ENCODE measurements around the gene CEND1. TPM values are rescaled to one million over a fixed set of nuclear protein-coding genes. Genes with fewer than 3 reads are reported as not detected.

CEND1 gene
- total RNA-seq, 4 donors from 2014 or later, result 0.17 to 2.9 (median 0.58) TPM

GRCh38 chr11:766106-766935 is 23.6 kb downstream of the CEND1 start:
- no peaks in the 10 kb centered on the region for H3K4me1 ChIP-seq
- peaks cover 0 to 98% of the 10 kb centered on the region in 2 donors for H3K36me3 ChIP-seq
- no peak for ATAC-seq
- no peak overlapping the region for H3K27ac ChIP-seq
- WGBS, 2 donors (ENCODE audit: low coverage in 1 of 2), result 52 to 82% methylated on average over 2 to 4 of the region's 11 CpGs
- H3K4me3 ChIP-seq, result no peak overlapping the region
- no peaks in the 10 kb centered on the region for H3K27me3 ChIP-seq
- H3K9me3 ChIP-seq, result no peaks in the 10 kb centered on the region
- TF ChIP-seq POLR2AphosphoS5 (IDR thresholded peaks at IDR 0.05) (no peak), POLR2A (IDR thresholded peaks at IDR 0.05) (no peak), EP300 (IDR thresholded peaks at IDR 0.05) (no peak), CTCF (IDR thresholded peaks at IDR 0.05) (no peak)

- H3K9me3 ChIP-seq, result no peaks in the 10 kb centered on the region
- TF ChIP-seq POLR2A (IDR thresholded peaks at IDR 0.05) (no peak), EP300 (IDR thresholded peaks at IDR 0.05) (no peak), CTCF (IDR thresholded peaks at IDR 0.05) (no peak), POLR2AphosphoS5 (IDR thresholded peaks at IDR 0.05) (no peak)
- 96 to 100% methylated on average over 3 to 7 of the region's 8 CpGs for WGBS, 2 donors (ENCODE audit: low coverage in 1 of 2)
- H3K27me3 ChIP-seq, result no peaks in the 10 kb centered on the region
- H3K36me3 ChIP-seq, result peaks cover 0 to 98% of the 10 kb centered on the region in 2 donors
- ATAC-seq, result no peak
- no peak overlapping the region for H3K4me3 ChIP-seq
- H3K4me1 ChIP-seq, result no peaks in the 10 kb centered on the region
- H3K27ac ChIP-seq, result peak overlapping the region in 1 of 4 donors; percentile 27
Measured at GRCh38 chr11:765802-766091, 24.1 kb downstream of the CEND1 start.

GRCh38 chr11:765025-765801 is 24.7 kb downstream of the CEND1 start:
- Histone ChIP-seq H3K27ac (peak overlapping the region in 1 of 4 donors; percentile 27), H3K27me3 (no peaks in the 10 kb centered on the region), H3K36me3 (peaks cover 0 to 98% of the 10 kb centered on the region in 2 donors), H3K4me1 (no peaks in the 10 kb centered on the region), H3K4me3 (no peak overlapping the region), H3K9me3 (no peaks in the 10 kb centered on the region)
- 61 to 87% methylated on average over 9 to 13 of the region's 19 CpGs for WGBS, 2 donors (ENCODE audit: low coverage in 1 of 2)
- peak; percentile 34 for ATAC-seq
- TF ChIP-seq CTCF (IDR thresholded peaks at IDR 0.05) (peak in 3 of 4 experiments; percentile 52 to 73 (median 62)), EP300 (IDR thresholded peaks at IDR 0.05) (no peak)

- TF ChIP-seq POLR2A (IDR thresholded peaks at IDR 0.05) (no peak), CTCF (IDR thresholded peaks at IDR 0.05) (no peak), POLR2AphosphoS5 (IDR thresholded peaks at IDR 0.05) (no peak), EP300 (IDR thresholded peaks at IDR 0.05) (no peak)
- H3K4me3 ChIP-seq, result no peak overlapping the region
- ATAC-seq, result no peak
- 61 to 76% methylated on average over 2 to 12 of the region's 18 CpGs for WGBS, 2 donors (ENCODE audit: low coverage in 1 of 2)
- H3K9me3 ChIP-seq, result no peaks in the 10 kb centered on the region
- peak overlapping the region in 1 of 4 donors; percentile 27 for H3K27ac ChIP-seq
- H3K27me3 ChIP-seq, result no peaks in the 10 kb centered on the region
- peaks cover 0 to 98% of the 10 kb centered on the region in 2 donors for H3K36me3 ChIP-seq
- H3K4me1 ChIP-seq, result no peaks in the 10 kb centered on the region
Measured at GRCh38 chr11:764322-765024, 25.4 kb downstream of the CEND1 start.

Data from gastroesophageal sphincter (tissue), 4 donors.